ENCODE data around the gene MDGA2.

Gene MDGA2

GRCh38 chr14:46885566-46885965 lies 789.8 kb downstream of the MDGA2 start:
- Mint-ChIP-seq H3K27ac (ENCODE audit: low read depth) (no peak overlapping the region), H3K4me1 (no peaks in the 10 kb centered on the region), H3K36me3 (ENCODE audit: insufficient read depth) (no peaks in the 10 kb centered on the region), H3K9me3 (peaks cover 6% of the 10 kb centered on the region), H3K4me3 (no peak overlapping the region), H3K27me3 (no peaks in the 10 kb centered on the region)
- no peak for DNase-seq (ENCODE audit: low spot score in 2 of 2)
- no peak for ATAC-seq (replicated peaks; ENCODE audit: extremely low read depth, poor library complexity, severe bottlenecking)

GRCh38 chr14:46861753-46862152 lies 813.7 kb downstream of the MDGA2 start:
- H3K4me1 Mint-ChIP-seq = no peaks in the 10 kb centered on the region
- H3K27me3 Mint-ChIP-seq = no peaks in the 10 kb centered on the region
- no peak for ATAC-seq (replicated peaks; ENCODE audit: extremely low read depth, poor library complexity, severe bottlenecking)
- no peak overlapping the region for H3K27ac Mint-ChIP-seq (ENCODE audit: low read depth)
- H3K36me3 Mint-ChIP-seq (ENCODE audit: insufficient read depth) = no peaks in the 10 kb centered on the region
- DNase-seq (ENCODE audit: low spot score in 2 of 2) = no peak
- peaks cover 23% of the 10 kb centered on the region for H3K9me3 Mint-ChIP-seq
- H3K4me3 Mint-ChIP-seq = no peak overlapping the region

DNA sequence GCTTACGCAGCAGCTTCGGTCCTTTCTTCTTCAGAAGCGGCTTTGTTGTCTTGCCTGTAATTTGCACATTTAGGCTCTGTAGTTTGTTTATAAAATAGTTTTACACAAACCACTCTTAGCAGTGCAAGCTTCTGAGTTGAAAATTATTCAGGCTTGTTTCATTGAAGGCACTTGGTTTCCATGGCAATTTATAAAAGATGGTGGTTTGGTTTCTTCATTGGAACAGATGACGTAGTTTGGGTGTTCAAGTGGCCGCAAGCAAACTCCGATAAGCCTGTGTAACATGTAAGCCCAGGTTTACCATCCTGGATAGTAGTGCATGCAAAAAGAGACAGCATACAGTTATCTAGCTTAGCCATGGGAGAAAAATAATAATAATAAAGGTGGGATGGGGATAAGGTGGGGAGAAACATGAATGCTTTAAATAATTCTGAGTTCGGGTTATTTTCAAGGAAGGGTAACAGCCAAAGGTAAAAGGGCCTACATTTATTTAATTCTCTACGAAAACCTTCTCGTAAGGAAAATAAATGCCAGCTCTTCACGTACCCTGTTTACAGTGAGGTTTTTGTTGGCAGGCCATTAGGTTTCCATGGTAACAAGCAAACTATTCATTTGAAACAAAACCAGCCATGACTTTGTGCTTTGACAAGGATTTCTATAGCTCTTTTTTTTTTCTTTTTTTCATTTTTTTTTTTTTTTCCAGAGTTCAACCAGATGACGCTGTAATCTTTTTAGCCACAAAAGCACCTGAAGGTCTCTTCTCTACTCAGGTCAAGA lies 834.3 kb downstream of the MDGA2 start:
- DNase-seq (ENCODE audit: low spot score in 2 of 2) (no peak), ATAC-seq (replicated peaks; ENCODE audit: extremely low read depth, poor library complexity, severe bottlenecking) (no peak)
- H3K27me3 Mint-ChIP-seq = no peaks in the 10 kb centered on the region
- peaks cover 5% of the 10 kb centered on the region for H3K9me3 Mint-ChIP-seq
- no peak overlapping the region for H3K27ac Mint-ChIP-seq (ENCODE audit: low read depth)
- no peaks in the 10 kb centered on the region for H3K4me1 Mint-ChIP-seq
- no peaks in the 10 kb centered on the region for H3K36me3 Mint-ChIP-seq (ENCODE audit: insufficient read depth)
- no peak overlapping the region for H3K4me3 Mint-ChIP-seq

DNA sequence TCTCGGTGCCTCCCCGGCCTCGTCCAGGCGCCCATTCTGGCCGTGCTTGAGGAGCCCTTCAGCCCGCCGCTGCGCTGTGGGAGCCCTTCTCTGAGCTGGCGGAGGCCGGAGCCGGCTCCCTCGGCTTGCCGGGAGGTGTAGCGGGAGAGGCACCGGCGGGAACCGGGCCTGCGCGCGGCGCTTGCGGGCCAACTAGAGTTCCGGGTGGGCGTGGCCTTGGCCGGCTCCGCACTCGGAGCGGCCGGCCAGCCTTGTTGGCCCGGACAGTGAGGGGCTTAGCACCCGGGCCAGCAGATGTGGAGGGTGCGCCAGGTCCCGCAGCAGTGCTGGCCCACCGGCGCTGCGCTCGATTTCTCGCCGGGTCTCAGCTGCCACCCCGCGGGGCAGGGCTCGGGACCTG lies 855.1 kb downstream of the MDGA2 start:
- no peak overlapping the region for H3K4me3 Mint-ChIP-seq
- no peaks in the 10 kb centered on the region for H3K27me3 Mint-ChIP-seq
- H3K9me3 Mint-ChIP-seq = peaks cover 21% of the 10 kb centered on the region
- no peaks in the 10 kb centered on the region for H3K4me1 Mint-ChIP-seq
- no peaks in the 10 kb centered on the region for H3K36me3 Mint-ChIP-seq (ENCODE audit: insufficient read depth)
- no peak for DNase-seq (ENCODE audit: low spot score in 2 of 2)
- H3K27ac Mint-ChIP-seq (ENCODE audit: low read depth) = no peak overlapping the region
- no peak for ATAC-seq (replicated peaks; ENCODE audit: extremely low read depth, poor library complexity, severe bottlenecking)

DNA sequence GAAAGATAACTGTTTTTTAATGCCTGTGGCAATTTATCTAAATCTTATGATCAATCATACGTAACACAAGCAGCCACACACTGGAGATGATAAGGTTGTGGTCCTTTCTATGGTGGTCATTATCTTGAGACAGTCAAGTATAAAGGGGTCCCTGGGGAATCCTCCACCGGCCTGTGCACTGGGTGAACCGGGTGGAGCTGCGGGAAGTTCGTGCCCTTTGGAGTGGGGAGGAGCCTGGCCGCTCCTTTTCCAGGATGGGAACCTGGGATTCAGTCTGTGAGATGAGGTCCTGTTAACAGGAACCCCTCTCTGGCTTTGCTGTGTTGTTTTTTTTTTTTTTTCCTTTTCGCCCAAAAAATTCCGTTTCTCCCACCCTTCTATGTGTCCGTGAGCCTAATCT lies 856.3 kb downstream of the MDGA2 start:
- Mint-ChIP-seq H3K4me3 (no peak overlapping the region), H3K27me3 (no peaks in the 10 kb centered on the region), H3K27ac (ENCODE audit: low read depth) (no peak overlapping the region), H3K9me3 (peaks cover 21% of the 10 kb centered on the region), H3K4me1 (no peaks in the 10 kb centered on the region), H3K36me3 (ENCODE audit: insufficient read depth) (no peaks in the 10 kb centered on the region)
- DNase-seq (ENCODE audit: low spot score in 2 of 2) (no peak), ATAC-seq (replicated peaks; ENCODE audit: extremely low read depth, poor library complexity, severe bottlenecking) (no peak)

- ATAC-seq (replicated peaks; ENCODE audit: extremely low read depth, poor library complexity, severe bottlenecking) = no peak
- H3K36me3 Mint-ChIP-seq (ENCODE audit: insufficient read depth) = no peaks in the 10 kb centered on the region
- no peaks in the 10 kb centered on the region for H3K4me1 Mint-ChIP-seq
- no peak for DNase-seq (ENCODE audit: low spot score in 2 of 2)
- H3K27ac Mint-ChIP-seq (ENCODE audit: low read depth) = no peak overlapping the region
- no peak overlapping the region for H3K4me3 Mint-ChIP-seq
- H3K27me3 Mint-ChIP-seq = no peaks in the 10 kb centered on the region
- H3K9me3 Mint-ChIP-seq = peaks cover 22% of the 10 kb centered on the region
Observed at GRCh38 chr14:46818147-46818546, 857.3 kb downstream of the MDGA2 start.

- Mint-ChIP-seq H3K36me3 (ENCODE audit: insufficient read depth) (no peaks in the 10 kb centered on the region), H3K27me3 (no peaks in the 10 kb centered on the region), H3K9me3 (peaks cover 22% of the 10 kb centered on the region), H3K4me3 (no peak overlapping the region), H3K4me1 (no peaks in the 10 kb centered on the region), H3K27ac (ENCODE audit: low read depth) (no peak overlapping the region)
- ATAC-seq (replicated peaks; ENCODE audit: extremely low read depth, poor library complexity, severe bottlenecking) (no peak), DNase-seq (ENCODE audit: low spot score in 2 of 2) (no peak)
Observed at GRCh38 chr14:46793144-46793543, 882.3 kb downstream of the MDGA2 start.

Measured in central memory CD8-positive, alpha-beta T cell (primary cell).